PC-9 (cell line): ENCODE measurements around the gene SFT2D1. TPM values are rescaled to one million over a fixed set of nuclear protein-coding genes. Genes with fewer than 3 reads are reported as not detected.

Experiments used
- BruUV-seq: library from RNA; stranded (reverse); fragments of 400-500 nt; replicated peaks from 2 replicates; lab custom pipeline; 2021; lab: Mats Ljungman, UMichigan
- CTCF ChIA-PET: fragments of 300-600 bp; sonication (Branson Sonifier 250); formaldehyde crosslinking; loops from one replicate; lab custom pipeline; 2022; ENCODE audit warnings: antibody characterized with exemption; lab: Charles Lee
- POLR2A ChIA-PET: fragments of 300-600 bp; sonication (Branson Sonifier 250); formaldehyde crosslinking; loops from one replicate; lab custom pipeline; 2022; ENCODE audit warnings: antibody characterized with exemption; ENCODE audit not compliant: unreplicated experiment; lab: Charles Lee
- DNase-seq, 2 experiments: peaks; one replicate each; pipeline versions ENCODE4 v3.0.0 to v3.0.0-alpha.2; 2015 to 2022; ENCODE audit warnings: mixed read lengths in 1 of 2
- H2AFZ ChIP-seq: fragments of 200-600 bp; sonication (generic); 2 replicates; pipeline ENCODE4 v1.8.1; 2017; ENCODE audit warnings: antibody characterized with exemption
- H3F3A ChIP-seq: fragments of 200-600 bp; sonication (generic); 2 replicates; pipeline ENCODE4 v1.8.1; 2017; ENCODE audit warnings: antibody characterized with exemption, mild to moderate bottlenecking, low read depth; ENCODE audit not compliant: insufficient read depth
- H3K27ac ChIP-seq: fragments of 200-600 bp; sonication (generic); 2 replicates; pipeline ENCODE4 v1.6.1; 2016; ENCODE audit warnings: mixed run types
- H3K27me3 ChIP-seq: fragments of 200-600 bp; sonication (generic); 2 replicates; pipeline ENCODE4 v1.6.1; 2016; ENCODE audit warnings: low read depth, mixed run types; ENCODE audit not compliant: insufficient read depth
- H3K36me3 ChIP-seq: fragments of 200-600 bp; sonication (generic); 2 replicates; pipeline ENCODE4 v1.6.1; 2016; ENCODE audit warnings: low read depth, mixed run types
- H3K4me1 ChIP-seq: fragments of 200-600 bp; sonication (generic); replicated peaks from 2 replicates; pipeline ENCODE4 v1.6.1; 2016; ENCODE audit warnings: mixed run types; ENCODE audit not compliant: insufficient read depth
- H3K4me2 ChIP-seq: fragments of 200-600 bp; sonication (generic); 2 replicates; pipeline ENCODE4 v1.6.1; 2017; ENCODE audit warnings: mixed run types
- H3K4me3 ChIP-seq: fragments of 200-600 bp; sonication (generic); 2 replicates; pipeline ENCODE4 v1.6.1; 2016; ENCODE audit warnings: mixed run types
- H3K79me2 ChIP-seq: fragments of 200-600 bp; sonication (generic); 2 replicates; pipeline ENCODE4 v1.6.1; 2017; ENCODE audit warnings: low read depth, mixed run types
- H3K9me2 ChIP-seq: fragments of 200-600 bp; sonication (generic); 2 replicates; pipeline ENCODE4 v1.8.1; 2017; ENCODE audit warnings: mild to moderate bottlenecking; ENCODE audit not compliant: insufficient read depth
- H3K9me3 ChIP-seq: fragments of 200-600 bp; sonication (generic); 2 replicates; pipeline ENCODE4 v1.8.1; 2016; ENCODE audit warnings: low read depth; ENCODE audit not compliant: insufficient read depth
- H4K20me1 ChIP-seq: fragments of 200-600 bp; sonication (generic); 2 replicates; pipeline ENCODE4 v1.8.1; 2017; ENCODE audit not compliant: insufficient read depth
- EZH2 ChIP-seq: fragments of 200-600 bp; sonication (generic); IDR thresholded peaks from 2 replicates; pipeline ENCODE4 v1.8.0; 2017; ENCODE audit warnings: antibody characterized with exemption, low read depth
- intact Hi-C: fragments of 100-400 bp; cut with micrococcal nuclease; formaldehyde crosslinking; loops from one replicate; pipeline ENCODE4 v1.10.0; 2022; ENCODE audit not compliant: unreplicated experiment
- total RNA-seq: library from RNA; stranded (reverse); gene quantifications from 2 replicates; pipeline ENCODE4 v1.2.3, GENCODE V29; 2021
- TF ChIP-seq, protein P1 (sequence below): fragments of 200-600 bp; sonication (generic); conservative IDR thresholded peaks from 2 replicates; pipeline ENCODE4 v1.6.1; 2017; ENCODE audit warnings: mixed run types, antibody characterized with exemption, mild to moderate bottlenecking, moderate library complexity

The SFT2D1 gene
- total RNA-seq, 1 experiment from 2014 or later: 39.9 TPM

DNA sequence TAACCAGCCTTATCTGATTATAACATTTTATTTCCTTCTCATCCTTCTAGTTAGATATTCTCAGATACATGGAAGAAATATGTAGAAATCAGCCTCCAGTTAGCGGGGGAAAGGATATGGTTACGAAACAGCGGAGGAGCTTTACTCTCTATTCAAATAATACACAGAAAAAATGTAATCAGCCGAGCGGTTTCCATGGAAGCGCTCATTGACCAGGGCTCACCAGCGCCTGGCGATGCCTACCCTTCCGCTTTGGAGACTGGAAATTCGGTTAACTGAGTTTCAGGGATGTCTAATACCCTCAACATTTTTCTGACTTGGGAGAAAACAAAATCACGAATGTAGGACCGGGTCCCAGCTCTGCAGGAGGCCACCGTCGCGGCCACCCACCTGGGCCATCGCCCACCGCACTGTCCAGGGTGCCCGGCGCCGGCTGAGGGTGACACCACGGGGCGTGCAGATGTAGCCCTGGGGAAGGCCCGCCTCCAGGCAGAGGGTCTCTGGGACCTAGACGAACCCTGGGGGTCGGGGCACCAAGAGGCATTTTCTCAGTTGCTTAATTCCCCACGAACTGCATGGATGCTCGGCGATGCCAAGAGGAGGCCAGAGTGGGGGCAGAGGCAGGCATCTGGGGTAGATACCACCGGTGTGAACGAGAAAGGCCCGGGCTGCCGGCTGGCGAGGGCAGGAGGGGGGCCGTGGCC lies 35.8 kb downstream of the SFT2D1 start:
- POLR2A ChIA-PET: no interaction called here
- Histone ChIP-seq H3K36me3 (no peaks in the 10 kb centered on the region), H3K4me1 (no peaks in the 10 kb centered on the region), H3K9me2 (no peaks in the 10 kb centered on the region), H3K4me3 (no peak overlapping the region), H3K9me3 (no peaks in the 10 kb centered on the region), H3K27me3 (peaks cover 12% of the 10 kb centered on the region), H3F3A (no peaks in the 10 kb centered on the region), H3K4me2 (no peak overlapping the region), H3K27ac (no peak overlapping the region), H3K79me2 (no peaks in the 10 kb centered on the region), H4K20me1 (no peaks in the 10 kb centered on the region), H2AFZ (no peak overlapping the region)
- no TSS peak for BruUV-seq
- intact Hi-C loops: no loop called here
- DNase-seq: no peak
- CTCF ChIA-PET: no interaction called here
- TF ChIP-seq EZH2: no peak
- TF ChIP-seq, protein P1, sequence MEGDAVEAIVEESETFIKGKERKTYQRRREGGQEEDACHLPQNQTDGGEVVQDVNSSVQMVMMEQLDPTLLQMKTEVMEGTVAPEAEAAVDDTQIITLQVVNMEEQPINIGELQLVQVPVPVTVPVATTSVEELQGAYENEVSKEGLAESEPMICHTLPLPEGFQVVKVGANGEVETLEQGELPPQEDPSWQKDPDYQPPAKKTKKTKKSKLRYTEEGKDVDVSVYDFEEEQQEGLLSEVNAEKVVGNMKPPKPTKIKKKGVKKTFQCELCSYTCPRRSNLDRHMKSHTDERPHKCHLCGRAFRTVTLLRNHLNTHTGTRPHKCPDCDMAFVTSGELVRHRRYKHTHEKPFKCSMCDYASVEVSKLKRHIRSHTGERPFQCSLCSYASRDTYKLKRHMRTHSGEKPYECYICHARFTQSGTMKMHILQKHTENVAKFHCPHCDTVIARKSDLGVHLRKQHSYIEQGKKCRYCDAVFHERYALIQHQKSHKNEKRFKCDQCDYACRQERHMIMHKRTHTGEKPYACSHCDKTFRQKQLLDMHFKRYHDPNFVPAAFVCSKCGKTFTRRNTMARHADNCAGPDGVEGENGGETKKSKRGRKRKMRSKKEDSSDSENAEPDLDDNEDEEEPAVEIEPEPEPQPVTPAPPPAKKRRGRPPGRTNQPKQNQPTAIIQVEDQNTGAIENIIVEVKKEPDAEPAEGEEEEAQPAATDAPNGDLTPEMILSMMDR: no peak

DNA sequence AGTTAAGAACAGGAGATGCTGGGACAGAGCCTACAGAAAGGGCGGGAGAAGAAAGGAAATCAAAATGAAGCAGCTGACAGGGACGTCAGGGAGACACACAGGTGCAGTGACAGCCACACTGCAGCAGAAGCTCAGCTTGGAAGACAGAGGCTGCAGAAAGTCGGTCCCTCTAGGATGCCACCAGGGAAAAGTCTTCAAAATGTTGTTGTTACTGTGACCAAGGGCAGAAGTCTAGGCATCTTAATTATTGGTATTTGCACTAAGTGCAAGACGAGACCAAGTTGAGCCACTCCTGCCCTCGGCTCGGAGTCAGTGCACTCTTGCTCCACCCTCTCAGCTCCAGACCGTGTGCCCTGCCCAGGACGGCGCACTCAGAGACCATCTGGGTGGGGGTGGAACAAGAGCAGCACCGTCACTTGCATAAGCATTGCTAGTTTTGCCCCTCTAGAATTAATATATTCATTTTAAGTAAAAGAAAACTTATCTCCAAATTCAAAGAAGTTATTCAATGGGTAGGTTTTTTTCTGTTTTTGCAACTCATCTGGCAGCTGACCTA lies 36.7 kb downstream of the SFT2D1 start:
- intact Hi-C loops: no loop called here
- ChIA-PET POLR2A (no interaction called here), CTCF (no interaction called here)
- Histone ChIP-seq H4K20me1 (no peaks in the 10 kb centered on the region), H3K79me2 (no peaks in the 10 kb centered on the region), H3K36me3 (no peaks in the 10 kb centered on the region), H3F3A (no peaks in the 10 kb centered on the region), H3K27ac (no peak overlapping the region), H3K4me3 (no peak overlapping the region), H3K27me3 (peaks cover 12% of the 10 kb centered on the region), H3K9me2 (no peaks in the 10 kb centered on the region), H3K4me2 (no peak overlapping the region), H3K4me1 (no peaks in the 10 kb centered on the region), H3K9me3 (no peaks in the 10 kb centered on the region), H2AFZ (no peak overlapping the region)
- TF ChIP-seq EZH2: no peak
- BruUV-seq: no TSS peak
- DNase-seq: no peak

DNA sequence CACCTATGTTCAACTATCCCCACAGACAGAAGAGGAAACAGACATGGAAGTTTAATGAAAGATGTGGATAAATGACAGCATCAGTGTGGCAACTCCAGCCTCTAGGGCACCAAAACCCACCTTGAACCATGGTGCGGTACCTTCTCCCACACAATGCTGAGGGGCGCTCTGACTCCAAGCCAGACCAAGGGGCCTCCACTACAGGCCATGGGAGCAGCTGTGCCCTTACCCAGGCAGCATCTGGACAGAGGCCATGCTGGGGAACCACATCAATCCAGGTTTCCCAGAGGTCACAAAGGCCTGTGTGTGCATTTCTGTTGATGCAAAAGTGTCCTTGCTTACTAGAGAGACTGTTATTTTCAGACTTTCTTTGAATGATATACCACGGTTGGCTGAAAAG lies 38.2 kb downstream of the SFT2D1 start:
- Histone ChIP-seq H3K9me3 (no peaks in the 10 kb centered on the region), H3K79me2 (no peaks in the 10 kb centered on the region), H3K27me3 (peaks cover 13% of the 10 kb centered on the region), H4K20me1 (no peaks in the 10 kb centered on the region), H3K9me2 (no peaks in the 10 kb centered on the region), H3K4me2 (no peak overlapping the region), H3F3A (no peaks in the 10 kb centered on the region), H3K4me3 (no peak overlapping the region), H3K36me3 (no peaks in the 10 kb centered on the region), H3K27ac (no peak overlapping the region), H2AFZ (no peak overlapping the region), H3K4me1 (no peaks in the 10 kb centered on the region)
- intact Hi-C loops: no loop called here
- no peak for DNase-seq
- ChIA-PET CTCF (no interaction called here), POLR2A (no interaction called here)
- TF ChIP-seq, protein P1: no peak
- TF ChIP-seq EZH2: no peak
- BruUV-seq: no TSS peak
